K562 (cell line): ENCODE measurements around the gene RPS2. TPM values are rescaled to one million over a fixed set of nuclear protein-coding genes. Genes with fewer than 3 reads are reported as not detected.
A peak's percentile ranks its signal among the peaks of the same experiment; 100 is the strongest.

Experiments
- CBFA2T2 ChIP-seq: fragments of 450-650 bp; conservative IDR thresholded peaks from 2 replicates; pipeline ENCODE4 v1.6.1; 2017; ENCODE audit warnings: mild to moderate bottlenecking
- CREB1 ChIP-seq, 2 experiments: sonication (generic) in 1 of 2; formaldehyde crosslinking in 1 of 2; IDR thresholded peaks; 2 replicates each; pipeline versions ENCODE4 v1.6.1 to v1.8.0; 2012 to 2022; ENCODE audit warnings: inconsistent platforms in 1 of 2, mild to moderate bottlenecking in 1 of 2, missing genetic modification reagents in 1 of 2, moderate library complexity in 1 of 2
- CREB5 ChIP-seq: fragments of 250-450 bp; sonication (Bioruptor Pico); IDR thresholded peaks from 2 replicates; pipeline ENCODE4 v1.5.0; 2020; ENCODE audit warnings: mild to moderate bottlenecking
- CTBP1 ChIP-seq: fragments of 450-650 bp; IDR thresholded peaks from 2 replicates; pipeline ENCODE4 v1.6.1; 2016; ENCODE audit warnings: borderline replicate concordance
- CXXC5 ChIP-seq: fragments of 250-450 bp; sonication (Bioruptor Pico); IDR thresholded peaks from 2 replicates; pipeline ENCODE4 v1.8.0; 2022; ENCODE audit warnings: inconsistent platforms, mild to moderate bottlenecking, moderate library complexity
- E2F8 ChIP-seq: fragments of 450-650 bp; IDR thresholded peaks from 2 replicates; pipeline ENCODE4 v1.7.1; 2018; ENCODE audit warnings: mild to moderate bottlenecking, low read depth; ENCODE audit not compliant: partially characterized antibody
- KDM5B ChIP-seq: fragments of 200-600 bp; sonication (generic); IDR thresholded peaks from 2 replicates; pipeline ENCODE4 v1.6.1; 2012; ENCODE audit warnings: low read depth, mild to moderate bottlenecking, moderate library complexity, low read length, control low read depth, inconsistent platforms; ENCODE audit not compliant: insufficient replicate concordance
- PHF8 ChIP-seq: fragments of 200-600 bp; sonication (generic); IDR thresholded peaks from 2 replicates; pipeline ENCODE4 v1.6.1; 2012; ENCODE audit warnings: mixed run types, mild to moderate bottlenecking, inconsistent platforms, low read length, moderate library complexity, borderline replicate concordance
- PML ChIP-seq: IDR thresholded peaks from 2 replicates; pipeline ENCODE4 v1.6.1; 2012; ENCODE audit warnings: low read length, inconsistent platforms
- POLR2H ChIP-seq: IDR thresholded peaks from 2 replicates; pipeline ENCODE4 v1.6.1; 2016; ENCODE audit warnings: missing genetic modification characterization, low read depth, mild to moderate bottlenecking, control low read depth, missing compliant biosample characterization, moderate library complexity
- PRMT5 ChIP-seq: sonication (generic); formaldehyde crosslinking; IDR thresholded peaks from 2 replicates; pipeline ENCODE4 v1.5.0; 2020; ENCODE audit warnings: missing genetic modification reagents
- PTTG1 ChIP-seq: fragments of 450-650 bp; IDR thresholded peaks from 2 replicates; pipeline ENCODE4 v1.6.1; 2016; ENCODE audit warnings: low read depth, mild to moderate bottlenecking, missing genetic modification characterization, missing compliant biosample characterization
- RBFOX2 ChIP-seq: fragments of 200-400 bp; formaldehyde crosslinking; IDR thresholded peaks from 2 replicates; pipeline ENCODE4 v1.6.1; 2017; ENCODE audit warnings: low read depth, mild to moderate bottlenecking, low read length, moderate library complexity
- TEAD2 ChIP-seq: fragments of 450-650 bp; IDR thresholded peaks from 2 replicates; pipeline ENCODE4 v1.6.1; 2016; ENCODE audit warnings: missing genetic modification characterization, control low read depth, missing compliant biosample characterization
- ZFX ChIP-seq: sonication (generic); formaldehyde crosslinking; IDR thresholded peaks from 2 replicates; pipeline ENCODE4 v1.8.0; 2022; ENCODE audit warnings: mild to moderate bottlenecking, missing genetic modification reagents, moderate library complexity
- ZNF41 ChIP-seq: fragments of 250-450 bp; sonication (Bioruptor Pico); conservative IDR thresholded peaks from 2 replicates; pipeline ENCODE4 v1.4.0; 2020; ENCODE audit warnings: mild to moderate bottlenecking
- ZNF609 ChIP-seq: sonication (generic); formaldehyde crosslinking; IDR thresholded peaks from 2 replicates; pipeline ENCODE4 v1.8.1; 2023; ENCODE audit warnings: missing genetic modification reagents, mild to moderate bottlenecking, borderline replicate concordance
- ZNF780A ChIP-seq: fragments of 250-450 bp; sonication (Bioruptor Pico); IDR thresholded peaks from 2 replicates; pipeline ENCODE4 v1.5.0; 2021; ENCODE audit warnings: mild to moderate bottlenecking
- polyA plus RNA-seq, 8 experiments: library from polyadenylated mRNA; depleted of rRNA in 4 of 8; stranded (reverse) in 5 of 8; unstranded in 3 of 8; fragments of >200 nt; fragmentation: Nextera tagmentation in 2 of 8; fragmentation: Illumina TruSeq in 1 of 8; extraction: Ambion mirVana in 2 of 8; extraction: Trizol in 1 of 8; gene quantifications; 2 replicates each; pipeline versions ENCODE4 v1.2.1 to v1.2.3, GENCODE V29; 2011 to 2014; ENCODE audit warnings: inconsistent platforms in 1 of 8, missing spikeins in 1 of 8
- total RNA-seq, 7 experiments: library from RNA; depleted of rRNA in 6 of 7; stranded (reverse); fragments of >200 nt in 6 of 7; fragmentation: Illumina TruSeq in 2 of 7; extraction: Trizol in 2 of 7; gene quantifications; 2 replicates each; pipeline versions ENCODE4 v1.2.1 to v1.2.3, GENCODE V29; 2011 to 2021; ENCODE audit warnings: low replicate concordance in 1 of 7

RPS2 gene
- total and polyA plus RNA-seq, 9 of the 15 experiments (the other 6 are each of a cell fraction or from before 2014, with no cell fraction given): 834 to 4,794 (median 3,793) TPM

- TF ChIP-seq ZNF609 (CRISPR knock-in tag): no peak
- peak; percentile 77 for TF ChIP-seq CTBP1
- TF ChIP-seq ZNF41: no peak
- TF ChIP-seq PTTG1: no peak
- no peak for TF ChIP-seq PRMT5
- no peak for TF ChIP-seq CREB5 (CRISPR knock-in tag)
- no peak for TF ChIP-seq ZNF780A (CRISPR knock-in tag)
- TF ChIP-seq POLR2H: peak; percentile 86
- peak; percentile 98 for TF ChIP-seq RBFOX2
- peak; percentile 95 for TF ChIP-seq ZFX (CRISPR knock-in tag)
- no peak for TF ChIP-seq TEAD2 (tag)
- peak; percentile 98 for TF ChIP-seq PHF8
- TF ChIP-seq CBFA2T2: no peak
- TF ChIP-seq CREB1 (IDR thresholded peaks at IDR 0.05): no peak
- peak; percentile 69 for TF ChIP-seq CREB1 (CRISPR knock-in tag; IDR thresholded peaks at IDR 0.05)
- TF ChIP-seq E2F8: peak; percentile 60
- TF ChIP-seq KDM5B: peak; percentile 96
- TF ChIP-seq PML: peak; percentile 78
- TF ChIP-seq CXXC5 (CRISPR knock-in tag): peak; percentile 90
These were observed 45.3 kb upstream of the RPS2 start, which contains the start of gene ZNF598 (continued) for GRCh38 chr16:2009791-2010510.
